GM10266 (cell line): ENCODE data around the gene XPNPEP3.
"Not testable (repeated sequence)": the region's sequence is repeated elsewhere in the genome, so short reads cannot be mapped to it uniquely, and the experiment has no call there.

ENCODE experiments used
- DNase-seq: peaks from one replicate; pipeline ENCODE4 v3.0.0; 2012; ENCODE audit errors: extremely low spot score
- CTCF ChIP-seq: IDR thresholded peaks from 2 replicates; pipeline ENCODE4 v1.5.1; 2012; ENCODE audit warnings: mild to moderate bottlenecking, low read depth; ENCODE audit not compliant: control insufficient read depth, insufficient read depth; ENCODE audit errors: missing control alignments

The XPNPEP3 gene

GRCh38 chr22:40819599-40820140, 37.3 kb upstream of the XPNPEP3 start:
- TF ChIP-seq CTCF: no peak
- DNase-seq: peak; percentile 21

DNA sequence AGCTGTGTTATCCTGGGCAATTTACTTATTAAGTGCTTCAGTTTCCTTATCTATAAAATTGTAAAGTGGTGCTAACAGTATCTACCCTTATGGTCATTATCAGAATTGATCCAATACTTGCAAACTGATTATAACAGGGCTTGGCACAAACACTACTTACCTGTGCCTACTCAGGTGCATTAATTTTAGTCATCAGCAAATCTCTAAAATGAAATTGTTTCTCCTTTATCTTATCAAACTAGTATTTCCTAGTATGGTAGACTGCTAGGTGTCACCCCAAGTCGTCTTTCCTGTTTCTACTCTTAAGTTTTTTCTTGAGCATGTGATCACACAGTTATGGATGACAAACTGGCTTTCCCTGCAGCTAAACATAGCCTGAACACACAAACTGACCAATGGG, 33.5 kb upstream of the XPNPEP3 start:
- no peak for DNase-seq
- no peak for TF ChIP-seq CTCF

DNA sequence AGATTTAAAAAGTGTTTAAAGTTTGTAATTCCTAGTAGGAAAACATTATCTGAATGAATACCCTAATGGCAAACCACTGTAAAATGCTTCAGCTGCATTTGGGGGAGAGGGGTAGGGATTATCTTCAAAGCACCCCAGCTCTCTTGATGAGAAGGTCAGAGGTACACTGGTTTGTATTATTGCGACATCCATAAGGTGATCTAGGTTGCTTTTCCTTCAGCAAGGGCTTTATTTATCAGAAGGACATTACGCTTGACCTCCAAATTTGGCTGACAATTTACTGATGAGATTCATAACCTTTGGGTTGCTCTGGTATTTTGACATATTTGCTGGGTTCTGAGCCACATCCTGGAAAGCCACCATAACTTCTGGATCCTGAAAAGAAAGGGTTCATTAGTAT, 30.7 kb upstream of the XPNPEP3 start:
- DNase-seq: not testable (repeated sequence)

- TF ChIP-seq CTCF: no peak
- no peak for DNase-seq
Measured at GRCh38 chr22:40826984-40827741, 29.8 kb upstream of the XPNPEP3 start.

- DNase-seq: no peak
- TF ChIP-seq CTCF: no peak
Measured at GRCh38 chr22:40829131-40829530, 27.8 kb upstream of the XPNPEP3 start.

GRCh38 chr22:40834619-40835018, 22.3 kb upstream of the XPNPEP3 start:
- no peak for TF ChIP-seq CTCF
- DNase-seq: no peak

GRCh38 chr22:40838486-40838885, 18.5 kb upstream of the XPNPEP3 start:
- no peak for DNase-seq
- TF ChIP-seq CTCF: no peak
